Ovary (tissue), 3 donors: ENCODE data around the gene SMAD2.

ENCODE experiments used
- CTCF ChIP-seq, 3 donors: fragments of 450-650 bp in 2 of 3; fragments of 200-600 bp in 1 of 3; IDR thresholded peaks; one replicate each; pipeline versions ENCODE4 v1.5.1 to v1.8.0; 2016 to 2022; ENCODE audit warnings: antibody characterized with exemption in 3 of 3, mild to moderate bottlenecking in 1 of 3
- POLR2A ChIP-seq: fragments of 450-650 bp; IDR thresholded peaks from one replicate; pipeline ENCODE4 v1.6.1; 2017; ENCODE audit warnings: antibody characterized with exemption, mild to moderate bottlenecking, moderate library complexity
- donor health status: DM: no; HTN: no; CAD: no.

GRCh38 chr18:47798366-47798765 is 132.1 kb downstream of the SMAD2 start:
- TF ChIP-seq CTCF (IDR thresholded peaks at IDR 0.05) (no peak), POLR2A (no peak)
